SK-N-SH (cell line): ENCODE results near the gene PDHB. TPM values are rescaled to one million over a fixed set of nuclear protein-coding genes. Genes with fewer than 3 reads are reported as not detected.

Experiments
- CTCF ChIA-PET: fragments of 300-600, 350-600 bp; formaldehyde crosslinking; extraction: SDS; loops from one replicate; lab custom pipeline; 2021; lab: Yijun Ruan, JAX
- POLR2A ChIA-PET: fragments of 350-600 bp; sonication (Branson Sonifier 250); formaldehyde crosslinking; extraction: SDS; loops from one replicate; lab custom pipeline; 2020; ENCODE audit warnings: antibody characterized with exemption, inconsistent platforms; lab: Yijun Ruan, JAX
- DNase-seq: peaks from one replicate; pipeline ENCODE4 v3.0.0; 2012
- H2AFZ ChIP-seq: fragments of 200-600 bp; sonication (generic); 2 replicates; pipeline ENCODE4 v1.8.1; 2016; ENCODE audit warnings: antibody characterized with exemption, mild to moderate bottlenecking, low read depth
- H3F3A ChIP-seq: fragments of 200-600 bp; sonication (generic); replicated peaks from 2 replicates; pipeline ENCODE3; 2016; ENCODE audit warnings: antibody characterized with exemption, mild to moderate bottlenecking; ENCODE audit not compliant: insufficient read depth
- H3K27ac ChIP-seq, 2 experiments: fragments of 200-500 bp in 1 of 2; fragments of 200-600 bp in 1 of 2; sonication (Bioruptor generic) in 1 of 2; sonication (generic), shearing (Covaris generic) in 1 of 2; 2 replicates each; pipeline versions ENCODE4 v1.5.1 to v1.6.1; 2014 to 2016; ENCODE audit warnings: low read depth in 2 of 2, inconsistent platforms in 1 of 2, low read length in 1 of 2, mild to moderate bottlenecking in 1 of 2, mixed read lengths in 1 of 2
- H3K27me3 ChIP-seq: fragments of 200-600 bp; sonication (generic), shearing (Covaris generic); 2 replicates; pipeline ENCODE4 v1.6.1; 2016; ENCODE audit warnings: mixed run types; ENCODE audit not compliant: insufficient read depth
- H3K36me3 ChIP-seq, 2 experiments: fragments of 200-500 bp in 1 of 2; fragments of 200-600 bp in 1 of 2; sonication (Bioruptor generic) in 1 of 2; sonication (generic) in 1 of 2; replicated peaks in 1 of 2; 2 replicates each; pipeline versions ENCODE3 to v1.5.1; 2014 to 2016; ENCODE audit warnings: low read length in 1 of 2, mild to moderate bottlenecking in 1 of 2; ENCODE audit not compliant: insufficient read depth in 2 of 2, control insufficient read depth in 1 of 2
- H3K4me1 ChIP-seq, 2 experiments: fragments of 200-500 bp in 1 of 2; fragments of 200-600 bp in 1 of 2; sonication (Bioruptor generic) in 1 of 2; sonication (generic), shearing (Covaris generic) in 1 of 2; 2 replicates each; pipeline versions ENCODE4 v1.5.1 to v1.6.1; 2014 to 2016; ENCODE audit warnings: low read depth in 1 of 2, low read length in 1 of 2, mixed run types in 1 of 2; ENCODE audit not compliant: insufficient read depth in 2 of 2, control insufficient read depth in 1 of 2
- H3K4me2 ChIP-seq: fragments of 200-600 bp; sonication (generic), shearing (Covaris generic); 2 replicates; pipeline ENCODE4 v1.6.1; 2017; ENCODE audit warnings: mixed run types
- H3K4me3 ChIP-seq, 2 experiments: fragments of 200-500 bp in 1 of 2; fragments of 200-600 bp in 1 of 2; sonication (Bioruptor generic) in 1 of 2; sonication (generic), shearing (Covaris generic) in 1 of 2; 2 replicates each; pipeline versions ENCODE4 v1.5.1 to v1.8.1; 2014 to 2016; ENCODE audit warnings: low read depth in 2 of 2, inconsistent platforms in 1 of 2, low read length in 1 of 2, mild to moderate bottlenecking in 1 of 2, mixed read lengths in 1 of 2, moderate library complexity in 1 of 2
- H3K79me2 ChIP-seq: fragments of 200-600 bp; sonication (generic); 2 replicates; pipeline ENCODE4 v1.8.1; 2017; ENCODE audit warnings: mild to moderate bottlenecking; ENCODE audit not compliant: insufficient read depth
- H3K9ac ChIP-seq: fragments of 200-600 bp; sonication (generic); 2 replicates; pipeline ENCODE4 v1.6.1; 2017; ENCODE audit warnings: mixed run types
- H3K9me2 ChIP-seq: fragments of 200-600 bp; sonication (generic); 2 replicates; pipeline ENCODE4 v1.6.1; 2017; ENCODE audit warnings: mixed run types
- H3K9me3 ChIP-seq: fragments of 200-600 bp; sonication (generic); 2 replicates; pipeline ENCODE4 v1.6.1; 2017; ENCODE audit warnings: mixed run types, mild to moderate bottlenecking, moderate library complexity
- H4K20me1 ChIP-seq: fragments of 200-600 bp; sonication (generic); 2 replicates; pipeline ENCODE4 v1.6.1; 2017; ENCODE audit warnings: mild to moderate bottlenecking, mixed run types; ENCODE audit not compliant: insufficient read depth
- CHD2 ChIP-seq: fragments of 150-350 bp; IDR thresholded peaks from 2 replicates; pipeline ENCODE4 v1.6.1; 2018; ENCODE audit warnings: low read length; ENCODE audit not compliant: partially characterized antibody
- CTCF ChIP-seq: fragments of 200-600 bp; sonication (generic); IDR thresholded peaks from 2 replicates; pipeline ENCODE4 v1.6.1; 2017; ENCODE audit warnings: antibody characterized with exemption, mild to moderate bottlenecking, moderate library complexity
- ELF1 ChIP-seq: IDR thresholded peaks from 2 replicates; pipeline ENCODE4 v1.4.0; 2012
- EP300 ChIP-seq, 2 experiments: IDR thresholded peaks; 2 replicates each; pipeline versions ENCODE4 v1.4.0 to v1.6.1; 2012; ENCODE audit warnings: borderline replicate concordance in 1 of 2, low read depth in 1 of 2, low read length in 1 of 2
- EZH2phosphoT487 ChIP-seq: fragments of 200-600 bp; sonication (generic); IDR thresholded peaks from 2 replicates; pipeline ENCODE4 v1.6.1; 2017; ENCODE audit warnings: low read depth, mixed run types, mild to moderate bottlenecking, antibody characterized with exemption, moderate library complexity, borderline replicate concordance
- FOSL2 ChIP-seq: IDR thresholded peaks from 2 replicates; pipeline ENCODE4 v1.4.0; 2012; ENCODE audit warnings: low read depth, mild to moderate bottlenecking, moderate library complexity, borderline replicate concordance
- FOXJ3 ChIP-seq: sonication (generic); formaldehyde crosslinking; IDR thresholded peaks from 2 replicates; pipeline ENCODE4 v1.5.1; 2020; ENCODE audit warnings: mild to moderate bottlenecking, missing genetic modification reagents
- FOXM1 ChIP-seq: IDR thresholded peaks from 2 replicates; pipeline ENCODE4 v1.4.0; 2012; ENCODE audit warnings: low read depth, mild to moderate bottlenecking
- GABPA ChIP-seq: IDR thresholded peaks from 2 replicates; pipeline ENCODE4 v1.4.0; 2012; ENCODE audit warnings: low read depth, mild to moderate bottlenecking
- GATA2 ChIP-seq: sonication (generic); formaldehyde crosslinking; IDR thresholded peaks from 2 replicates; pipeline ENCODE4 v1.5.0; 2020; ENCODE audit warnings: mild to moderate bottlenecking, missing genetic modification reagents
- JUND ChIP-seq: IDR thresholded peaks from 2 replicates; pipeline ENCODE4 v1.4.0; 2012
- NFIC ChIP-seq: IDR thresholded peaks from 2 replicates; pipeline ENCODE4 v1.4.0; 2012; ENCODE audit warnings: borderline replicate concordance
- PBX3 ChIP-seq: IDR thresholded peaks from 2 replicates; pipeline ENCODE4; 2012
- POLR2AphosphoS5 ChIP-seq: IDR thresholded peaks from 2 replicates; pipeline ENCODE4 v1.6.1; 2012; ENCODE audit warnings: low read depth, low read length
- RAD21 ChIP-seq: IDR thresholded peaks from 2 replicates; pipeline ENCODE4 v1.6.1; 2012; ENCODE audit warnings: mild to moderate bottlenecking, low read length
- RCOR1 ChIP-seq: fragments of 150-350 bp; IDR thresholded peaks from 2 replicates; pipeline ENCODE4 v1.6.1; 2017; ENCODE audit warnings: antibody characterized with exemption, low read length
- RFX5 ChIP-seq: IDR thresholded peaks from 2 replicates; pipeline ENCODE4 v1.6.1; 2012; ENCODE audit warnings: mild to moderate bottlenecking, improper control_type of control experiment, low read length
- RXRA ChIP-seq: IDR thresholded peaks from 2 replicates; pipeline ENCODE4 v1.4.0; 2012; ENCODE audit warnings: low read depth, mild to moderate bottlenecking, borderline replicate concordance
- SIN3A ChIP-seq: IDR thresholded peaks from 2 replicates; pipeline ENCODE4 v1.6.1; 2012; ENCODE audit warnings: low read depth, mild to moderate bottlenecking, low read length, moderate library complexity, borderline replicate concordance
- SMC3 ChIP-seq: IDR thresholded peaks from 2 replicates; pipeline ENCODE4 v1.6.1; 2012; ENCODE audit warnings: low read depth, low read length, improper control_type of control experiment
- TAF1 ChIP-seq: IDR thresholded peaks from 2 replicates; pipeline ENCODE4 v1.6.1; 2012; ENCODE audit warnings: low read depth, mild to moderate bottlenecking, low read length, moderate library complexity, borderline replicate concordance
- TCF12 ChIP-seq: IDR thresholded peaks from 2 replicates; pipeline ENCODE4 v1.4.0; 2012
- TEAD4 ChIP-seq: IDR thresholded peaks from 2 replicates; pipeline ENCODE4 v1.4.0; 2012; ENCODE audit warnings: mild to moderate bottlenecking, borderline replicate concordance; ENCODE audit not compliant: insufficient read depth
- USF2 ChIP-seq: fragments of 150-350 bp; IDR thresholded peaks from 2 replicates; pipeline ENCODE4 v1.6.1; 2017; ENCODE audit warnings: antibody characterized with exemption, low read length, low read depth, borderline replicate concordance
- YY1 ChIP-seq: IDR thresholded peaks from 2 replicates; pipeline ENCODE4 v1.4.0; 2012; ENCODE audit warnings: low read depth, mild to moderate bottlenecking
- WGBS: methylation state at CpG from one replicate; pipeline ENCODE4 v1.1.6; 2017; ENCODE audit warnings: low lambda C conversion rate; 5-methylcytosine and 5-hydroxymethylcytosine counted together
- polyA plus RNA-seq, 3 experiments: library from polyadenylated mRNA; depleted of rRNA; stranded (reverse); fragments of >200 nt; gene quantifications; 2 replicates each; pipeline ENCODE4 v1.2.3, GENCODE V29; 2012
- TF ChIP-seq, protein P1 (sequence below): IDR thresholded peaks from 2 replicates; pipeline ENCODE4 v1.4.0; 2012; ENCODE audit warnings: low read depth

PDHB gene
- polyA plus RNA-seq, 1 of the 3 experiments (the other 2 are of a cell fraction) = 87.5 TPM

GRCh38 chr3:58471025-58471887 lies 37.6 kb upstream of the PDHB start:
- no peaks in the 10 kb centered on the region for H3K79me2 ChIP-seq
- H2AFZ ChIP-seq = peak overlapping the region; percentile 52; the same call in 1 of the 2 replicates
- peaks cover 5 to 11% of the 10 kb centered on the region in 2 experiments; a peak in 3 of 4 replicates for H3K4me1 ChIP-seq
- H3K4me3 ChIP-seq = no peak overlapping the region
- no peaks in the 10 kb centered on the region for H3K9me2 ChIP-seq
- H3K9me3 ChIP-seq = no peaks in the 10 kb centered on the region
- peak overlapping the region; percentile 53; the same call in 1 of the 2 replicates for H3K4me2 ChIP-seq
- POLR2A ChIA-PET = interaction anchor here (0.8 kb wide), 1 partner anchor 20 kb away, joined by 3 read pairs; no protein-coding TSS in a partner anchor
- no peaks in the 10 kb centered on the region for H3F3A ChIP-seq
- H3K9ac ChIP-seq = no peak overlapping the region
- WGBS = 65% methylated on average over 10 of the region's 10 CpGs
- no peaks in the 10 kb centered on the region for H4K20me1 ChIP-seq
- H3K27ac ChIP-seq = peak overlapping the region; percentile 42 to 47; a peak in 3 of 4 replicates
- no peaks in the 10 kb centered on the region for H3K36me3 ChIP-seq
- CTCF ChIA-PET = interaction anchor here (1.2 to 3.1 kb wide), 5 partner anchors 8 to 159 kb away, joined by 4 to 11 read pairs (median 6); partner anchors contain the start of gene KCTD6
- no peaks in the 10 kb centered on the region for H3K27me3 ChIP-seq
- DNase-seq = no peak
- TF ChIP-seq POLR2AphosphoS5 (no peak), ELF1 (no peak), CHD2 (no peak), FOXJ3 (no peak), GATA2 (CRISPR knock-in tag) (no peak), RXRA (peak; percentile 41; the same call in 1 of the 2 replicates), RCOR1 (no peak), JUND (peak; percentile 65), FOSL2 (peak; percentile 75), CTCF (no peak), SIN3A (0 out of 2 replicates have a peak, but pooled peaks have one; percentile 15), TEAD4 (no peak), PBX3 (peak; percentile 70), EZH2phosphoT487 (no peak), FOXM1 (no peak), TAF1 (0 out of 2 replicates have a peak, but pooled peaks have one; percentile 30), YY1 (no peak), RFX5 (no peak), NFIC (no peak), TCF12 (peak; percentile 57), GABPA (no peak), EP300 (IDR thresholded peaks at IDR 0.05; ENCODE audit: borderline replicate concordance in 1 of 2, low read depth in 1 of 2, low read length in 1 of 2) (peak; percentile 22 to 29; a peak in 1 of 4 replicates), SMC3 (no peak), RAD21 (no peak), USF2 (no peak)
- TF ChIP-seq, protein P1, sequence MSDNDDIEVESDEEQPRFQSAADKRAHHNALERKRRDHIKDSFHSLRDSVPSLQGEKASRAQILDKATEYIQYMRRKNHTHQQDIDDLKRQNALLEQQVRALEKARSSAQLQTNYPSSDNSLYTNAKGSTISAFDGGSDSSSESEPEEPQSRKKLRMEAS = 0 out of 2 replicates have a peak, but pooled peaks have one; percentile 25
